Activated CD8-positive, alpha-beta T cell treated with anti-CD3 and anti-CD28 coated beads for 36 hours (primary cell): Measurements from ENCODE around the gene MTMR8. TPM values are rescaled to one million over a fixed set of nuclear protein-coding genes. Genes with fewer than 3 reads are reported as not detected.
"Not testable (repeated sequence)": the region's sequence is repeated elsewhere in the genome, so short reads cannot be mapped to it uniquely, and the experiment has no call there.

Experiments
- ATAC-seq: fragments of 200-7000 bp; cut with Tn5 transposase; one replicate; pipeline ENCODE4 v1.10.0; 2021; ENCODE audit warnings: mild to moderate bottlenecking, moderate library complexity
- CTCF ChIA-PET: fragments of 350-600 bp; sonication (Branson Sonifier 250); formaldehyde crosslinking; loops from one replicate; lab custom pipeline; 2021; ENCODE audit warnings: antibody characterized with exemption; lab: Charles Lee
- POLR2A ChIA-PET: fragments of 350-600 bp; sonication (Branson Sonifier 250); formaldehyde crosslinking; loops from one replicate; lab custom pipeline; 2021; ENCODE audit warnings: antibody characterized with exemption; lab: Charles Lee
- DNase-seq: peaks from one replicate; pipeline ENCODE4 v3.0.0-alpha.2; 2020
- H3K27ac Mint-ChIP-seq: one replicate; pipeline ENCODE4 v1.8.0; 2021; ENCODE audit warnings: mild to moderate bottlenecking, mixed read lengths
- H3K27me3 Mint-ChIP-seq: one replicate; pipeline ENCODE4 v1.8.0; 2021; ENCODE audit warnings: mixed read lengths
- H3K36me3 Mint-ChIP-seq: one replicate; pipeline ENCODE4 v1.8.0; 2021; ENCODE audit warnings: low read depth, mixed read lengths
- H3K4me1 Mint-ChIP-seq: one replicate; pipeline ENCODE4 v1.8.0; 2021; ENCODE audit warnings: low read depth, mixed read lengths
- H3K4me3 Mint-ChIP-seq: one replicate; pipeline ENCODE4 v1.8.0; 2021; ENCODE audit warnings: mild to moderate bottlenecking, moderate library complexity, mixed read lengths
- H3K9me3 Mint-ChIP-seq: one replicate; pipeline ENCODE4 v1.8.0; 2021; ENCODE audit warnings: mixed read lengths
- intact Hi-C: fragments of 100-400 bp; cut with micrococcal nuclease; formaldehyde crosslinking; loops from one replicate; pipeline ENCODE4 v1.10.0; 2022
- total RNA-seq, 2 experiments: library from RNA; stranded (reverse); gene quantifications; one replicate each; pipeline ENCODE4 v1.2.3, GENCODE V29; 2021
- TF ChIP-seq, protein P1 (sequence below): fragments of 200-600 bp; IDR thresholded peaks from one replicate; pipeline ENCODE4 v1.8.0; 2022; ENCODE audit warnings: antibody characterized with exemption, mild to moderate bottlenecking

MTMR8 gene
- total RNA-seq, 2 experiments from 2014 or later: 4.7 to 4.8 TPM

DNA sequence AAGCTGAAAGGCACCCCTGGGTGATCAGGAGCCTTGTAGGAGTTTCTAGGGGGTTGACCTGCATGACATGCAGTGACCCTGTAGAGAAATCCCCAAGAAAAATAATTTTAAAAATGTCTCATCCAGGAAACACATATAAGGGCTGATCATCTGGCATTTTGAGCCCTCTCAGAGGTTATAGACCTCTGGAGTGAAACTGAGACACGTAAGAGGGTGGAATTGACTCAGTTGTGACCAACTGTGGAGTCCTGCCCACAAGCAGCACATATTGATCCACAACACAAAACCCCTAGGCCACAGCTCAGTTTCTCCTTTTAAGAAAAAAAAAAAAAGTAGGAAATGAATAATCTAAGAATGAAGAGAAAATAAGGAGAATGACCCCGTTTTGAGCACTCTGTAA lies 32.5 kb upstream of the MTMR8 start:
- Mint-ChIP-seq H3K4me1 (no peaks in the 10 kb centered on the region), H3K27ac (no peak overlapping the region), H3K9me3 (no peaks in the 10 kb centered on the region), H3K36me3 (no peaks in the 10 kb centered on the region), H3K4me3 (no peak overlapping the region), H3K27me3 (no peaks in the 10 kb centered on the region)
- DNase-seq (peak; percentile 26), ATAC-seq (peak; percentile 81)
- TF ChIP-seq, protein P1, sequence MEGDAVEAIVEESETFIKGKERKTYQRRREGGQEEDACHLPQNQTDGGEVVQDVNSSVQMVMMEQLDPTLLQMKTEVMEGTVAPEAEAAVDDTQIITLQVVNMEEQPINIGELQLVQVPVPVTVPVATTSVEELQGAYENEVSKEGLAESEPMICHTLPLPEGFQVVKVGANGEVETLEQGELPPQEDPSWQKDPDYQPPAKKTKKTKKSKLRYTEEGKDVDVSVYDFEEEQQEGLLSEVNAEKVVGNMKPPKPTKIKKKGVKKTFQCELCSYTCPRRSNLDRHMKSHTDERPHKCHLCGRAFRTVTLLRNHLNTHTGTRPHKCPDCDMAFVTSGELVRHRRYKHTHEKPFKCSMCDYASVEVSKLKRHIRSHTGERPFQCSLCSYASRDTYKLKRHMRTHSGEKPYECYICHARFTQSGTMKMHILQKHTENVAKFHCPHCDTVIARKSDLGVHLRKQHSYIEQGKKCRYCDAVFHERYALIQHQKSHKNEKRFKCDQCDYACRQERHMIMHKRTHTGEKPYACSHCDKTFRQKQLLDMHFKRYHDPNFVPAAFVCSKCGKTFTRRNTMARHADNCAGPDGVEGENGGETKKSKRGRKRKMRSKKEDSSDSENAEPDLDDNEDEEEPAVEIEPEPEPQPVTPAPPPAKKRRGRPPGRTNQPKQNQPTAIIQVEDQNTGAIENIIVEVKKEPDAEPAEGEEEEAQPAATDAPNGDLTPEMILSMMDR: no peak
- ChIA-PET POLR2A (no interaction called here), CTCF (no interaction called here)
- intact Hi-C loops: no loop called here

DNA sequence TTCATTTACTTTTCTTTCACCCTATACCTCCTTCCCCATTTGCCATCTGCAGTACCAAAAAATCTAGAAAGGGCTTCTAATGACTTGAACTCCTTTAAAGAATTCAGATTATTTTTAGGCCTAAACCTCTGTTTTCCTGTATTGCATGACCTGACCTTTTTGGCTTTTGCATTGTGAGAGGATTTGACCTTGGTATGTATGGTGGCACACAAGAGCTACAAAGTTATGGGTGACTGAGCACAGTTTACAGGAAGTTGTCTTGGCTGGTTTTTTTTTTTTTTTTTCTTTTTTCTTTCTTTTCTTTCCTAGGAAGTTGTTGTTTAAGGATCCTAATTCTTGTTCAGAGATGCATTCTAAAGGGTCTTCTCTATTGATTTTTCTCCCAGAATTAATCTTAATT lies 32.0 kb upstream of the MTMR8 start:
- Mint-ChIP-seq H3K36me3 (no peaks in the 10 kb centered on the region), H3K9me3 (no peaks in the 10 kb centered on the region), H3K27ac (no peak overlapping the region), H3K27me3 (no peaks in the 10 kb centered on the region), H3K4me1 (no peaks in the 10 kb centered on the region), H3K4me3 (no peak overlapping the region)
- no peak for DNase-seq
- peak; percentile 47 for ATAC-seq
- intact Hi-C loops: no loop called here
- POLR2A ChIA-PET: no interaction called here
- CTCF ChIA-PET: no interaction called here
- TF ChIP-seq, protein P1: no peak

DNA sequence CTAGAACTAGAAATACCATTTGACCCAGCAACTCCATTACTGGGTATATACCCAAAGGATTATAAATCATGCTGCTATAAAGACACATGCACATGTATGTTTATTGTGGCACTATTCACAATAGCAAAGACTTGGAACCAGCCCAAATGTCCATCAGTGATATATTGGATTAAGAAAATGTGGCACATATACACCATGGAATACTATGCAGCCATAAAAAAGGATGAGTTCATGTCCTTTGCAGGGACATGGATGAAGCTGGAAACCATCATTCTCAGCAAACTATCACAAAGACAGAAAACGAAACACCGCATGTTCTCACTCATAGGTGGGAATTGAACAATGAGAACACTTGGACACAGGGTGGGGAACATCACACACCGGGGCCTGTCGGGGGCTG lies 14.5 kb upstream of the MTMR8 start:
- H3K36me3 Mint-ChIP-seq: not testable (repeated sequence)

DNA sequence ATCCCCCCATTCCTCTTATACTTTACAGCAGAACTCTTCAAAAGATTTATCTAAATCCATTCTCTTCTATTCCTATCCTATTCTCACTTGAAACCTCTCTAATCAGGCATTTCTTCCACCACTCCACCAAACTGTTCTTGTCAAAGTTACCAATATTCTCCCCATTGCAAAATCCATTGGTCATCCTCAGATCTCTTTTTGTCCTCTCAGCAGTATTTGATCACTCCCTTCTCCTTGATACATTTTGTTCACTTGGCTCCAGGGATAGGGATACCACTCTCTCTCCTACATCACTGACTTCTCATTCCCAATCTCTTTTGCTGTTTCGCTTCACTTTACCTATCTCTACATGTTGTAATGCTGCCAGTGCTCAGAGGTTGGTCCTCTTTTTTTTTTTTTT lies 2.8 kb upstream of the MTMR8 start:
- Mint-ChIP-seq H3K27me3 (no peaks in the 10 kb centered on the region), H3K4me3 (no peak overlapping the region), H3K9me3 (no peaks in the 10 kb centered on the region), H3K4me1 (peaks cover 17% of the 10 kb centered on the region), H3K36me3 (no peaks in the 10 kb centered on the region), H3K27ac (no peak overlapping the region)
- DNase-seq (no peak), ATAC-seq (no peak)
- TF ChIP-seq, protein P1: no peak
- intact Hi-C loops: no loop called here
- CTCF ChIA-PET: no interaction called here
- POLR2A ChIA-PET: no interaction called here

More for the DNA sequence above, 14.5 kb upstream of the MTMR8 start:
- H3K4me3 Mint-ChIP-seq, H3K4me1 Mint-ChIP-seq, H3K27me3 Mint-ChIP-seq, intact Hi-C loops, CTCF ChIA-PET, DNase-seq, ATAC-seq, POLR2A ChIA-PET, H3K27ac Mint-ChIP-seq, H3K9me3 Mint-ChIP-seq: not testable (repeated sequence)

DNA sequence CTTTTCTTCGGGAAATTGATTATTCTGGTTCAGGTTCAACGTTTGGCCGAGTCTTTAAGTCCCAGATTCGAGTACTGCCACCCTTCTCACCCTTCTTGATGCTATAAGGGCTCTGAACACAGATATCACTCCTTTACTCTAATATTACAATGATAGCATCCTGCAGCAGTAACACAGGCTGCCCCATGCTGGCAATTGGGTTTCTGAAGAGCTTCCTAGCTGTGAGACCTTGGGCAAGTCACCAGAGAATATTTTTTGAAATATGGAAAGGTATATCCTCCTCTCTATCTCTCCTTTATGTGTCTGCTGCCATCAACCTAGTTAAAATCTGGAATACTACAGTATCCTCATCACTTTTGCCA lies 297 bp upstream of the MTMR8 start:
- ATAC-seq (peak; percentile 22), DNase-seq (no peak)
- H3K36me3 Mint-ChIP-seq: no peaks in the 10 kb centered on the region
- peak overlapping the region; percentile 85 for H3K27ac Mint-ChIP-seq
- CTCF ChIA-PET: no interaction called here
- intact Hi-C loops: no loop called here
- TF ChIP-seq, protein P1: no peak
- no peaks in the 10 kb centered on the region for H3K27me3 Mint-ChIP-seq
- POLR2A ChIA-PET: no interaction called here
- no peaks in the 10 kb centered on the region for H3K9me3 Mint-ChIP-seq
- H3K4me3 Mint-ChIP-seq: peak overlapping the region; percentile 89
- H3K4me1 Mint-ChIP-seq: peaks cover 25% of the 10 kb centered on the region
